ENCODE measurements around the gene HEPACAM2.

Gene HEPACAM2

GRCh38 chr7:93160410-93160809 lies 65.9 kb downstream of the HEPACAM2 start:
- H3K4me3 ChIP-seq (ENCODE audit: low read length), result no peak overlapping the region
- no peaks in the 10 kb centered on the region for H3K27me3 ChIP-seq (ENCODE audit: low read depth, low read length)
- no peak overlapping the region for H3K9ac ChIP-seq (ENCODE audit: low read length)
- H3K9me3 ChIP-seq (ENCODE audit: insufficient read depth, low read length), result peaks cover 24% of the 10 kb centered on the region
- H3K36me3 ChIP-seq (replicated peaks; ENCODE audit: low read depth, low read length), result peaks cover 22% of the 10 kb centered on the region
- no peak overlapping the region for H3K4me2 ChIP-seq (ENCODE audit: low read length)
- H3K4me1 ChIP-seq (ENCODE audit: low read length), result peaks cover 15% of the 10 kb centered on the region
- H3K27ac ChIP-seq (ENCODE audit: low read length), result no peak overlapping the region
- no peaks in the 10 kb centered on the region for H3K79me2 ChIP-seq (ENCODE audit: low read length)
- TF ChIP-seq, protein P1, sequence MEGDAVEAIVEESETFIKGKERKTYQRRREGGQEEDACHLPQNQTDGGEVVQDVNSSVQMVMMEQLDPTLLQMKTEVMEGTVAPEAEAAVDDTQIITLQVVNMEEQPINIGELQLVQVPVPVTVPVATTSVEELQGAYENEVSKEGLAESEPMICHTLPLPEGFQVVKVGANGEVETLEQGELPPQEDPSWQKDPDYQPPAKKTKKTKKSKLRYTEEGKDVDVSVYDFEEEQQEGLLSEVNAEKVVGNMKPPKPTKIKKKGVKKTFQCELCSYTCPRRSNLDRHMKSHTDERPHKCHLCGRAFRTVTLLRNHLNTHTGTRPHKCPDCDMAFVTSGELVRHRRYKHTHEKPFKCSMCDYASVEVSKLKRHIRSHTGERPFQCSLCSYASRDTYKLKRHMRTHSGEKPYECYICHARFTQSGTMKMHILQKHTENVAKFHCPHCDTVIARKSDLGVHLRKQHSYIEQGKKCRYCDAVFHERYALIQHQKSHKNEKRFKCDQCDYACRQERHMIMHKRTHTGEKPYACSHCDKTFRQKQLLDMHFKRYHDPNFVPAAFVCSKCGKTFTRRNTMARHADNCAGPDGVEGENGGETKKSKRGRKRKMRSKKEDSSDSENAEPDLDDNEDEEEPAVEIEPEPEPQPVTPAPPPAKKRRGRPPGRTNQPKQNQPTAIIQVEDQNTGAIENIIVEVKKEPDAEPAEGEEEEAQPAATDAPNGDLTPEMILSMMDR (IDR thresholded peaks at IDR 0.05; ENCODE audit: low read depth, low read length), result no peak
- TF ChIP-seq EZH2phosphoT487 (IDR thresholded peaks at IDR 0.05; ENCODE audit: low read depth), result no peak
- H4K20me1 ChIP-seq (ENCODE audit: insufficient read depth, low read length), result no peaks in the 10 kb centered on the region
- H2AFZ ChIP-seq (ENCODE audit: low read depth, low read length), result no peak overlapping the region

- Histone ChIP-seq H3K4me1 (ENCODE audit: low read length) (peaks cover 8% of the 10 kb centered on the region), H3K9ac (ENCODE audit: low read length) (no peak overlapping the region), H2AFZ (ENCODE audit: low read depth, low read length) (no peak overlapping the region), H3K79me2 (ENCODE audit: low read length) (no peaks in the 10 kb centered on the region), H3K27me3 (ENCODE audit: low read depth, low read length) (no peaks in the 10 kb centered on the region), H4K20me1 (ENCODE audit: insufficient read depth, low read length) (no peaks in the 10 kb centered on the region), H3K9me3 (ENCODE audit: insufficient read depth, low read length) (peaks cover 24% of the 10 kb centered on the region), H3K27ac (ENCODE audit: low read length) (no peak overlapping the region), H3K4me2 (ENCODE audit: low read length) (no peak overlapping the region), H3K36me3 (replicated peaks; ENCODE audit: low read depth, low read length) (peaks cover 16% of the 10 kb centered on the region), H3K4me3 (ENCODE audit: low read length) (no peak overlapping the region)
- no peak for TF ChIP-seq EZH2phosphoT487 (IDR thresholded peaks at IDR 0.05; ENCODE audit: low read depth)
- TF ChIP-seq, protein P1 (IDR thresholded peaks at IDR 0.05; ENCODE audit: low read depth, low read length), result no peak
Observed at GRCh38 chr7:93159490-93159889, 66.8 kb downstream of the HEPACAM2 start.

GRCh38 chr7:93156884-93157283 lies 69.4 kb downstream of the HEPACAM2 start:
- Histone ChIP-seq H2AFZ (ENCODE audit: low read depth, low read length) (no peak overlapping the region), H3K4me1 (ENCODE audit: low read length) (peaks cover 8% of the 10 kb centered on the region), H3K36me3 (replicated peaks; ENCODE audit: low read depth, low read length) (no peaks in the 10 kb centered on the region), H3K27me3 (ENCODE audit: low read depth, low read length) (no peaks in the 10 kb centered on the region), H3K79me2 (ENCODE audit: low read length) (no peaks in the 10 kb centered on the region), H3K9me3 (ENCODE audit: insufficient read depth, low read length) (peaks cover 8% of the 10 kb centered on the region; the same call in 1 of the 2 replicates), H3K27ac (ENCODE audit: low read length) (no peak overlapping the region), H3K9ac (ENCODE audit: low read length) (no peak overlapping the region), H3K4me3 (ENCODE audit: low read length) (no peak overlapping the region), H3K4me2 (ENCODE audit: low read length) (no peak overlapping the region), H4K20me1 (ENCODE audit: insufficient read depth, low read length) (no peaks in the 10 kb centered on the region)
- TF ChIP-seq, protein P1 (IDR thresholded peaks at IDR 0.05; ENCODE audit: low read depth, low read length), result no peak
- TF ChIP-seq EZH2phosphoT487 (IDR thresholded peaks at IDR 0.05; ENCODE audit: low read depth), result no peak

GRCh38 chr7:93150200-93150835 lies 76.0 kb downstream of the HEPACAM2 start:
- H2AFZ ChIP-seq (ENCODE audit: low read depth, low read length), result peak overlapping the region; percentile 65
- peak overlapping the region; percentile 37 for H3K4me2 ChIP-seq (ENCODE audit: low read length)
- TF ChIP-seq, protein P1 (IDR thresholded peaks at IDR 0.05; ENCODE audit: low read depth, low read length), result no peak
- no peak for TF ChIP-seq EZH2phosphoT487 (IDR thresholded peaks at IDR 0.05; ENCODE audit: low read depth)

More at GRCh38 chr7:93150200-93150835, 76.0 kb downstream of the HEPACAM2 start:
- H3K4me1 ChIP-seq (ENCODE audit: low read length), result peaks cover 56% of the 10 kb centered on the region
- no peaks in the 10 kb centered on the region for H4K20me1 ChIP-seq (ENCODE audit: insufficient read depth, low read length)
- no peaks in the 10 kb centered on the region for H3K9me3 ChIP-seq (ENCODE audit: insufficient read depth, low read length)
- H3K79me2 ChIP-seq (ENCODE audit: low read length), result peaks cover 15% of the 10 kb centered on the region
- no peaks in the 10 kb centered on the region for H3K27me3 ChIP-seq (ENCODE audit: low read depth, low read length)
- no peak overlapping the region for H3K4me3 ChIP-seq (ENCODE audit: low read length)
- peak overlapping the region; percentile 21; the same call in 1 of the 2 replicates for H3K27ac ChIP-seq (ENCODE audit: low read length)
- H3K9ac ChIP-seq (ENCODE audit: low read length), result no peak overlapping the region; the same call in 1 of the 2 replicates
- peaks cover 6% of the 10 kb centered on the region for H3K36me3 ChIP-seq (replicated peaks; ENCODE audit: low read depth, low read length)

All from OCI-LY3 (cell line).